HG03521 (cell line): ENCODE data around the gene REN.

ENCODE experiments used
- ATAC-seq: cut with Tn5 transposase; IDR thresholded peaks from one replicate; pipeline ENCODE4 v1.9.1; 2021; ENCODE audit warnings: mild to moderate bottlenecking, moderate library complexity; ENCODE audit not compliant: unreplicated experiment

REN gene

GRCh38 chr1:204112876-204113730, 53.0 kb downstream of the REN start:
- ATAC-seq = no peak

- no peak for ATAC-seq
Measured at GRCh38 chr1:204110894-204111633, 55.1 kb downstream of the REN start.

DNA sequence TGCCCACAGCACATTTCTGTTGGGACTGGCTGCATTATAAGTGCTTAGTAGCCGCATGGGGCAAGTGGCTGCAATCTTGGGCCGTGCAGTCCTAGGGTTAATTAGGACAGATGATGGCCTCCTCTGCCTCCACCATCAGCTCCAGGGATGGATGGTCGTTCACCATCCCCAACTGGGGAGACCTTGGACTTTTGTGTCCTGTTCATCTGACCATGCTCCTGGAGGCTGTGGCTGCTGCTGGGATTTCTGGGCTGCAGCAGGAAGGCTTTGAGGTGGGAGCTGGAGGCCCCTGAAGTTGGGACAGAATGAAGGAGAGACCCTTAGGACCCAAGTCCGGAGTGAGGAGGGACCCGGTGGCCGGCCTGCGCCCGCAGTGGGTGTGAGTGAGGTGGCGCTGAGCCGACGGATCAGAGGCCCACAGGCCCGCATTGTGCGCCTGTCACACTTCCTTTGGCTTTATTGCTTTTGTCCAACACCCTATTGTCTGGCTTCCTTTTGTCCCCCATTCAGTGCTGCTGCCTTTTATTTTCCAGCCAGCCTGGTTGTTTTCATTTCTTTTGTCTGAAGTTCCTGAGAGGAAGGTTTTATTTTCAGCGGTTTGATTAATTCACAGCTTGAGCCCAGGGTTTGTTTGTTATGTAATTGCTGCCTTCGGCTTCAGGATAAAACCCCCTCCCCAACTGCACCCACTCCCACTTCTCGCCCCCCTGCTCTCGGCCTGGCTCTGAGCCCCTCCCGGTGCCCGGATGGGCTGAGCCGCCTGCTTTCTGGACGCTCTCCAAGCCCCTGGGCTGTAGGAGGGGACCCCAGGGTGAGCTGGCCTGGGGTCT, 57.6 kb downstream of the REN start:
- no peak for ATAC-seq

DNA sequence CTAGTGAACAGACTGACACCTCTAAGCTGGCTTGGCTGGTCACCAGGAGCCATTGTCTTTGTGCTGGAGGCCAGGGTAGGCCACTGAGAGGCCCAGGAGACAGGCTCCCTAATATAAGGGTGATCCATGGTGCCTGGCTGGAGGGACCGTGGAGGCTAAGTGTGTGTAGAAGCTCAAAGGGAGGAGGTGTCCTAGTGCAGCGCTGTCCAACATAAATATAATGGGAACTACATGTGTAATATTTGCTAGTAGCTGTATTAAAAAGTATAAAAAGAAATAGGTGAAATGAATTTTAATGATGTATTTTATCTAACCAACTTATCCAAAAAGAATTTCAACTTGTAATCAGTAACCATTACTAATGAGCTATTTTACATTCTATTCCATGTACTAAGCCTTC, 58.2 kb downstream of the REN start:
- ATAC-seq = no peak

- no peak for ATAC-seq
Measured at GRCh38 chr1:204106825-204107224, 59.3 kb downstream of the REN start.

DNA sequence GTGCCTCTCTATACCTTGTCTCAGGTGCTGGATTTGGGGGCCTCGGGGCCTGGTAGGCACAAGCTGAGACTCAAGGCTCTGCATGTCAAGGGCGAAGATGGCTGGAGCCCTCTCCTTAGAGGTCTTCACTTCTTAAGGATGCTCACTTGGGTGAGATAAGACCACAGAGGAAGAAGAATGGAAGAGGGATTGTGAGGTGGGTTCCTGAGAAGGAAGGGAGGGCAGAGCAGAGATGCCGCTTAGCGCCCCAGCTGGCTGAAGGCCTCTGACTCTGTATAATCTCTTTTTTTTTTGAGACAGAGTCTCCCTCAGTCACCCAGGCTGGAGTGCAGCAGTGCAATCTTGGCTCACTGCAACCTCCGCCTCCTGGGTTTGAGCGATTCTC, 61.0 kb downstream of the REN start:
- no peak for ATAC-seq
